Measurements from ENCODE around the gene KCNT2. TPM values are rescaled to one million over a fixed set of nuclear protein-coding genes. Genes with fewer than 3 reads are reported as not detected.

Gene KCNT2
- total and polyA plus RNA-seq, 4 donors: 1.7 to 11.2 (median 6.8) TPM

DNA sequence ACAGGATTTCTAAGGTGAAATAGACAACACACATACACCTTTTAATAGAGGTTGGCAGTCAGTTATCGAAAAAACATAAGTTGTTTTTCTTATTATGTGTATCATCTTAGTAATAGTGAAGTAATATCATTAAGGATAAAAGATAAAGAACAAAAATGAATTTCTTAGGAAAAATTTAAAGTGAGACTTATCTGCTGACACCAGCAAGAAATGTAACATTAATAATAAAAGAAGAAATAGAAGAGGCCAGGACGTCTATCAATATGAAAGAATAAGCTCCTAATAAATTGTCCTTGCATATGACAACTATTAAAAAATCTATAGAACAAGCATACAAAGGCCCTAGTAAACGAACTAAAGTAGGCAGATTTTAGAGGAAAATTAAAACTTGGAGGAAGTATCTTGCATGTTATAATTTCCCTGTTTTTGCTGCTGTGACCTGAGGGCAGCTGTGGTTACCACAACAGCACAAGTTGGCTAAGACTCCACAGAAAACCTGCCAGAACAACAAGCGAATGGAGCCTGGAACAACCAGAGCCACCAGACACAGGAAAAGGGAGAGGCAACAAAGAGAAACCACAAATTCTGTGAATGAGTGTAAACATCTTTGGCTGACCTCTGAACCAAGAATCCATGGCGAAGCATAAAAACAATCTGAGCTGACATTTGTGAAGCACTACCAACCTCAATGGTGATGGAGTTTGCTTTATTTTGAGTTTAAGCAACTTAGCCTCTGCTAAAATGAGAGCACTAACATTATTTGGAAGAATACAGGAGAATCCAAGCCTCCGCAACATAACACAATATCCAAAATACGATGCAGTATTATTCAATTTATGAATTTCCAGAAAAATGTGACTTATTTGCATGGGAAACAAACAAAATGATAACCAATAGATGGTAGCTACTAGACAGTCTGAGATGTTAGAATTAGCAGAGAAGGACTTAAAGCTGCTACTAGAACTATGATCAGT lies 207.5 kb downstream of the KCNT2 start:
- Histone ChIP-seq H3K4me1 (ENCODE audit: control insufficient read depth in 4 of 4, insufficient read depth in 4 of 4, low read length in 3 of 4) (peaks cover 2 to 27% (median 12%) of the 10 kb centered on the region in 4 donors), H3K27ac (ENCODE audit: low read depth in 1 of 2, low read length in 2 of 2) (peak overlapping the region; percentile 85 to 91), H3K9me3 (ENCODE audit: control insufficient read depth in 4 of 4, low read length in 3 of 4) (no peaks in the 10 kb centered on the region), H3K9ac (ENCODE audit: low read depth in 1 of 2, low read length in 2 of 2) (peak overlapping the region; percentile 3 to 47), H3K27me3 (ENCODE audit: control insufficient read depth in 4 of 4, insufficient read depth in 4 of 4, low read length in 3 of 4) (no peaks in the 10 kb centered on the region), H3K4me3 (ENCODE audit: low read depth in 1 of 3, low read length in 3 of 3) (peak overlapping the region in 2 of 3 donors; percentile 13 to 19), H3K36me3 (ENCODE audit: control insufficient read depth in 4 of 4, insufficient read depth in 3 of 4, low read depth in 1 of 4, low read length in 3 of 4) (no peaks in the 10 kb centered on the region)
- TF ChIP-seq RXRA (IDR thresholded peaks at IDR 0.05) (peak; percentile 82 to 86), JUND (IDR thresholded peaks at IDR 0.05) (peak in 1 of 2 donors; percentile 44), FOXA1 (IDR thresholded peaks at IDR 0.05) (peak; percentile 53), HNF4G (IDR thresholded peaks at IDR 0.05) (peak; percentile 21), EGR1 (IDR thresholded peaks at IDR 0.05; ENCODE audit: low read depth in 2 of 2) (peak in 1 of 2 donors; percentile 26), YY1 (IDR thresholded peaks at IDR 0.05) (peak; percentile 91), HNF4A (conservative IDR thresholded peaks at IDR 0.05) (peak in 1 of 2 donors; percentile 73), TAF1 (conservative IDR thresholded peaks at IDR 0.05) (peak; percentile 38), GABPA (IDR thresholded peaks at IDR 0.05 in 1 of 2, conservative IDR thresholded peaks at IDR 0.05 in 1 of 2) (no peak), FOXA2 (IDR thresholded peaks at IDR 0.05) (peak; percentile 84), SP1 (IDR thresholded peaks at IDR 0.05) (peak; percentile 83), NR2F2 (IDR thresholded peaks at IDR 0.05) (peak; percentile 95), RAD21 (IDR thresholded peaks at IDR 0.05) (peak; percentile 35 to 65)
- TF ChIP-seq, protein P1, sequence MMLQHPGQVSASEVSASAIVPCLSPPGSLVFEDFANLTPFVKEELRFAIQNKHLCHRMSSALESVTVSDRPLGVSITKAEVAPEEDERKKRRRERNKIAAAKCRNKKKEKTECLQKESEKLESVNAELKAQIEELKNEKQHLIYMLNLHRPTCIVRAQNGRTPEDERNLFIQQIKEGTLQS (IDR thresholded peaks at IDR 0.05): no peak
- TF ChIP-seq, protein P2, sequence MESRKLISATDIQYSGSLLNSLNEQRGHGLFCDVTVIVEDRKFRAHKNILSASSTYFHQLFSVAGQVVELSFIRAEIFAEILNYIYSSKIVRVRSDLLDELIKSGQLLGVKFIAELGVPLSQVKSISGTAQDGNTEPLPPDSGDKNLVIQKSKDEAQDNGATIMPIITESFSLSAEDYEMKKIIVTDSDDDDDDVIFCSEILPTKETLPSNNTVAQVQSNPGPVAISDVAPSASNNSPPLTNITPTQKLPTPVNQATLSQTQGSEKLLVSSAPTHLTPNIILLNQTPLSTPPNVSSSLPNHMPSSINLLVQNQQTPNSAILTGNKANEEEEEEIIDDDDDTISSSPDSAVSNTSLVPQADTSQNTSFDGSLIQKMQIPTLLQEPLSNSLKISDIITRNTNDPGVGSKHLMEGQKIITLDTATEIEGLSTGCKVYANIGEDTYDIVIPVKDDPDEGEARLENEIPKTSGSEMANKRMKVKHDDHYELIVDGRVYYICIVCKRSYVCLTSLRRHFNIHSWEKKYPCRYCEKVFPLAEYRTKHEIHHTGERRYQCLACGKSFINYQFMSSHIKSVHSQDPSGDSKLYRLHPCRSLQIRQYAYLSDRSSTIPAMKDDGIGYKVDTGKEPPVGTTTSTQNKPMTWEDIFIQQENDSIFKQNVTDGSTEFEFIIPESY (IDR thresholded peaks at IDR 0.05): no peak
- TF ChIP-seq, protein P3, sequence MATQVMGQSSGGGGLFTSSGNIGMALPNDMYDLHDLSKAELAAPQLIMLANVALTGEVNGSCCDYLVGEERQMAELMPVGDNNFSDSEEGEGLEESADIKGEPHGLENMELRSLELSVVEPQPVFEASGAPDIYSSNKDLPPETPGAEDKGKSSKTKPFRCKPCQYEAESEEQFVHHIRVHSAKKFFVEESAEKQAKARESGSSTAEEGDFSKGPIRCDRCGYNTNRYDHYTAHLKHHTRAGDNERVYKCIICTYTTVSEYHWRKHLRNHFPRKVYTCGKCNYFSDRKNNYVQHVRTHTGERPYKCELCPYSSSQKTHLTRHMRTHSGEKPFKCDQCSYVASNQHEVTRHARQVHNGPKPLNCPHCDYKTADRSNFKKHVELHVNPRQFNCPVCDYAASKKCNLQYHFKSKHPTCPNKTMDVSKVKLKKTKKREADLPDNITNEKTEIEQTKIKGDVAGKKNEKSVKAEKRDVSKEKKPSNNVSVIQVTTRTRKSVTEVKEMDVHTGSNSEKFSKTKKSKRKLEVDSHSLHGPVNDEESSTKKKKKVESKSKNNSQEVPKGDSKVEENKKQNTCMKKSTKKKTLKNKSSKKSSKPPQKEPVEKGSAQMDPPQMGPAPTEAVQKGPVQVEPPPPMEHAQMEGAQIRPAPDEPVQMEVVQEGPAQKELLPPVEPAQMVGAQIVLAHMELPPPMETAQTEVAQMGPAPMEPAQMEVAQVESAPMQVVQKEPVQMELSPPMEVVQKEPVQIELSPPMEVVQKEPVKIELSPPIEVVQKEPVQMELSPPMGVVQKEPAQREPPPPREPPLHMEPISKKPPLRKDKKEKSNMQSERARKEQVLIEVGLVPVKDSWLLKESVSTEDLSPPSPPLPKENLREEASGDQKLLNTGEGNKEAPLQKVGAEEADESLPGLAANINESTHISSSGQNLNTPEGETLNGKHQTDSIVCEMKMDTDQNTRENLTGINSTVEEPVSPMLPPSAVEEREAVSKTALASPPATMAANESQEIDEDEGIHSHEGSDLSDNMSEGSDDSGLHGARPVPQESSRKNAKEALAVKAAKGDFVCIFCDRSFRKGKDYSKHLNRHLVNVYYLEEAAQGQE (IDR thresholded peaks at IDR 0.05): peak; percentile 52
- TF ChIP-seq, protein P4, sequence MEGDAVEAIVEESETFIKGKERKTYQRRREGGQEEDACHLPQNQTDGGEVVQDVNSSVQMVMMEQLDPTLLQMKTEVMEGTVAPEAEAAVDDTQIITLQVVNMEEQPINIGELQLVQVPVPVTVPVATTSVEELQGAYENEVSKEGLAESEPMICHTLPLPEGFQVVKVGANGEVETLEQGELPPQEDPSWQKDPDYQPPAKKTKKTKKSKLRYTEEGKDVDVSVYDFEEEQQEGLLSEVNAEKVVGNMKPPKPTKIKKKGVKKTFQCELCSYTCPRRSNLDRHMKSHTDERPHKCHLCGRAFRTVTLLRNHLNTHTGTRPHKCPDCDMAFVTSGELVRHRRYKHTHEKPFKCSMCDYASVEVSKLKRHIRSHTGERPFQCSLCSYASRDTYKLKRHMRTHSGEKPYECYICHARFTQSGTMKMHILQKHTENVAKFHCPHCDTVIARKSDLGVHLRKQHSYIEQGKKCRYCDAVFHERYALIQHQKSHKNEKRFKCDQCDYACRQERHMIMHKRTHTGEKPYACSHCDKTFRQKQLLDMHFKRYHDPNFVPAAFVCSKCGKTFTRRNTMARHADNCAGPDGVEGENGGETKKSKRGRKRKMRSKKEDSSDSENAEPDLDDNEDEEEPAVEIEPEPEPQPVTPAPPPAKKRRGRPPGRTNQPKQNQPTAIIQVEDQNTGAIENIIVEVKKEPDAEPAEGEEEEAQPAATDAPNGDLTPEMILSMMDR (IDR thresholded peaks at IDR 0.05; ENCODE audit: low read depth, low read length, missing input control): no peak
- TF ChIP-seq, protein P5, sequence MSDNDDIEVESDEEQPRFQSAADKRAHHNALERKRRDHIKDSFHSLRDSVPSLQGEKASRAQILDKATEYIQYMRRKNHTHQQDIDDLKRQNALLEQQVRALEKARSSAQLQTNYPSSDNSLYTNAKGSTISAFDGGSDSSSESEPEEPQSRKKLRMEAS (IDR thresholded peaks at IDR 0.05): peak; percentile 43
- DNase-seq (ENCODE audit: low spot score): peak; percentile 34
- 38% methylated on average over 7 of the region's 7 CpGs for WGBS

All from liver (tissue), 9 donors.